DMS79 treated with DMSO at 0.1 percent for 48 hours (cell line): Measurements from ENCODE around the gene POLR1G.
"Not testable (repeated sequence)": the region's sequence is repeated elsewhere in the genome, so short reads cannot be mapped to it uniquely, and the experiment has no call there.

ENCODE experiments used
- DNase-seq: peaks from one replicate; lab custom pipeline; 2025; lab: John Stamatoyannopoulos, UW

POLR1G gene

GRCh38 chr19:45420356-45420755 lies 13.9 kb downstream of the POLR1G start:
- DNase-seq = no peak

- no peak for DNase-seq
These were observed 14.4 kb downstream of the POLR1G start for GRCh38 chr19:45420871-45421270.

- no peak for DNase-seq
These were observed 15.6 kb downstream of the POLR1G start for GRCh38 chr19:45421947-45422498.

DNA sequence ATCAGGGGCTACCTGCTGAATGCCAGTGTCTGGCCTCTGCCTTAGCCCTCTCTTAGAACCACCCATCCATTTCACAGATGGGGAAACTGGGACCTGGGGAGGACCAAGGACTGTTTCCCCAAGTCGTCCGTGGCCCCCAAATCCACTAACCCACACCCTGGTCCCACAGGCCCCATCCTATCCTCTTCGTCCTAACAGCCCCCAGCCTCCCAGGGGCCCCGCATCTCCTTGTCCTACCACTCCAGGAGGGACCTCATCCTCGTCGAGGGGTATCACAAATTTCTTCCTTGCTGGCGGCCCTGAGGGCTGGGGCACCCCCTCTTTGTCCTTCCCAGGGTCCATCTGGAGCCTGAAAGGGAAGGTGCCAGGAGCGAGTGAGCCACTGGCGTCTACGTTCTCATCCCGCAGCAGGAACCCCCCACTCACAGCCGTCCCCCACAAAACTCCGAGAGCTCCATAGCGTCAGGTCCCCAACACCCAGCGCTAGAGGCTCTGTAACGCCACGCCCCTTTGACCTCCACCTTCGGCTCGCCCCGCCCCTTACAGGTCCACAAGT lies 16.7 kb downstream of the POLR1G start:
- DNase-seq = no peak

DNA sequence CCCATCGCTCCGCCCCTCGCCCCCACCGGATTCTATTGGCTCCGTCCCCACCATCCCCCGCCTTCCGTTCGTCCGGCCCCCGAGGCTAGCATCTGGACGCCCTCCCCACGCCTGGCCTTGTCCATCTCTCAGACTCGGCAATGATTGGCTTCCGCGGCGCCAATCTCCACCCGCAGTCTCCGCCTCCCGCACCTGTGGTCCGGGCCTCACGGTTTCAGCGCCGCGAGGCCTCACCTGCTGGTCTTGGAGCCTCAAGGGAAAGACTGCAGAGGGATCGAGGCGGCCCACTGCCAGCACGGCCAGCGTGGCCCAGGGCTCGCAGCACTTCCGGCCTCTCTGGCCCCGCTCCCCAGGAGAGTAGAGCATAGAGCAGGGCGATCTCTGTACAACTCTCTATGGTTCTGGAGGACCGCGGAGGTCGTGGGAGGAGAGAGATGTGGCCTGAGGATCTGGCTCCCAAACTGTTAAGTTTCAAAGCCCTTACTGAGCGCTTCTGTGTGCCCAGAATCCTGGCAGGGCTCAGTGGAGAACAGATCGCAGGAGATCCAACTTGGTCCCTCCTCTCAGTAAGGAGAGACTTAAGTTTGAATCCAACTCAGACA lies 17.2 kb downstream of the POLR1G start, which contains the start of gene ERCC1:
ERCC1 (minus strand) TSS at position 329 of the 602 bp plus-strand sequence. CDS start 543 bp downstream, outside the sequence.
- DNase-seq = peak; percentile 97

GRCh38 chr19:45424191-45425058 lies 18.0 kb downstream of the POLR1G start:
- DNase-seq = peak; percentile 41

GRCh38 chr19:45428384-45429231 lies 22.2 kb downstream of the POLR1G start:
- DNase-seq = no peak

- DNase-seq = not testable (repeated sequence)
These were observed 23.5 kb downstream of the POLR1G start for GRCh38 chr19:45429896-45430295.

- DNase-seq = not testable (repeated sequence)
These were observed 24.6 kb downstream of the POLR1G start for GRCh38 chr19:45431008-45431407.

- DNase-seq = not testable (repeated sequence)
These were observed 26.1 kb downstream of the POLR1G start for GRCh38 chr19:45432543-45432942.

DNA sequence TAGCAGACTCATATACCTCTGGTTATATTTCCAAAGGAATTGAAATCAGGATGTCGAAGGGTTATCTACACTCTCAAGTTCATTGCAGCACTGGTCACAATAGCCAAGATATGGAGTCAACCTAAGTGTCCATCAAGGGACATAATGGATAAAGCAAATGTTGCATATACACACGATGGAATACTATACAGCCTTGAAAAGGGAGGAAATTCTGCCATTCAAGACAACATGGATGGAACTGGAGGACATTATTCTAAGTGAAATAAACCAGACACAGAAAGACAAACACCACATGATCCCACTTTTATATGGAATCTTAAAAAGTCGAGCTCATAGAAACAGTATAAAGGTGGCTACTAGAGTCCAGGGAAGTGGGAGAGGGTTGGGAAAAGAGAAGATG lies 30.9 kb downstream of the POLR1G start:
- no peak for DNase-seq

GRCh38 chr19:45439190-45439568 lies 32.7 kb downstream of the POLR1G start:
- no peak for DNase-seq

- peak; percentile 73 for DNase-seq
These were observed 33.3 kb downstream of the POLR1G start for GRCh38 chr19:45439569-45440258.

GRCh38 chr19:45440259-45440638 lies 33.8 kb downstream of the POLR1G start:
- no peak for DNase-seq

DNA sequence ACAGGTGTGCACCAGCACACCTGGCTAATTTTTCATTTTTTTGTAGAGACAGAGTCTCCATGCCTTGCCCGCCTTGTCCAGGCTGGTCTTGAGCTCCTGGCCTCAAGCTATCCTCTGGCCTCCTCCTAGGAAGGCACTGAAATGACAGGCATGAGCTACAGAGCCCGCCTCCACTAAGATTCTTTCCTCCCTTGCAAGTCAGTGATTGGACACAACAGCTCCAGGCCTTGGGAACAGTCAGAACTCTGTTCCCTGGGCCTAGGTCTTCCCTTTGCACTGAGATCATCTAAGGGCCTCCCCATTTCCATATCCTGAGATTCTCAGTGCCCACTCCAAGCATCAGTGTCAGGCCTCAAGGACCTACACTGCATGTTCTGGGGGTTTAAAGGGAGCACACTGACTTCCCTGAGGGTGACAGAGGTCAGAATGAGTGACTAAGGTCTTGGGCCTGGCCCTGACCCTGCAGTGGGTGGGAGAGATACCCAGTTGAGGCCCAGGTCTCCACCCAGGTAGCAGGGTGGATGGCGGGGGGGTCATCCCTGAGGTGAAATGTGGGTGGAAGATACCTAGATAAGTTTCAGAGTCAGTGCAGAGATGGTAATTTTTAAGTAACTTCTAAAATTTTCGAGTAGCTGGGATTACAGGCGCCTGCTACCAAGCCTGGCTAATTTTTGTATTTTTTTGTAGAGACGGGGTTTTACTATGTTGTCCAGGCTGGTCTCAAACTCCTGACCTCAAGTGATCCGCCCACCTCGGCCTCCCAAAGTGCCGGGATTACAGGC lies 34.6 kb downstream of the POLR1G start:
- DNase-seq = no peak

GRCh38 chr19:45442408-45442777 lies 35.9 kb downstream of the POLR1G start:
- DNase-seq = no peak

DNA sequence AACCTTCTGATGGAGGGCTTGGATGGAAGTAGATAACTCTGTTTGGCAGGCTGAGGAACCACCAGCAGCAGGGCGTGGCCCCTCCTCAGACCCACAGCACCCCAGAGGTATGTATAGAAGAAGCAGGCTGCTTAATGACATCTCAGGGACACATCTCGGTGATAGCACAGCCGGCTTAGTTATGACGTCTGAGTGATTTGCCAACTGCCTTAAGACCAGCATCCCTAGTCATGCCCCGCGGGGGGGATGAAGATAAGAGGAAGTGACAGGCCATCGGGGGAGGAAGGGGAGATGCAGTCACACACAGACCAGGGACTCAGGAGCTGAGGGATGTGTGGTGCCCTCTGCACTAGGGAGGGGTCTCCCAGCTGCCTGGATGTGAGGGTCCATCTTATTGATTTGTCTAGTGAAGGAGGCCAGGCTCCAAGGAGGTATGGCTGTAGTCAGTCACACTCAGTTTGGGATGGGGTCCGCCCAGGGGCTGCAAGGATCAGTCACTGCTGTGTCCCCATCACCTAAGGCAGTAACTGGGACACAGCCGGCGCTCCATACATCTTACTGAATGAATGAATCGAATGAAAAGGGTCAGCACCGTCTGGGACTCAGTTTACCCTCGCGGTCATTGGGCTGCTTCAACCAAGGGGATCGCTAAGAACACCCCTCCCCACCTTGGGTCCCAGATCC lies 36.5 kb downstream of the POLR1G start:
- no peak for DNase-seq

- peak; percentile 24 for DNase-seq
These were observed 37.2 kb downstream of the POLR1G start for GRCh38 chr19:45443462-45444317.
